K562 (cell line): Measurements from ENCODE around the gene PCBP2. TPM values are rescaled to one million over a fixed set of nuclear protein-coding genes. Genes with fewer than 3 reads are reported as not detected.
A peak's percentile ranks its signal among the peaks of the same experiment; 100 is the strongest.

Experiments
- ASH1L ChIP-seq: fragments of 450-650 bp; IDR thresholded peaks from 2 replicates; pipeline ENCODE4 v1.6.1; 2018; ENCODE audit warnings: borderline replicate concordance, mild to moderate bottlenecking, low read depth; ENCODE audit not compliant: partially characterized antibody
- ATF3 ChIP-seq, 2 experiments: fragments of 450-650 bp in 1 of 2; sonication (generic) in 1 of 2; formaldehyde crosslinking in 1 of 2; IDR thresholded peaks in 1 of 2; conservative IDR thresholded peaks in 1 of 2; 2 replicates each; pipeline versions ENCODE4 v1.6.1 to v1.8.1; 2016 to 2023; ENCODE audit warnings: mild to moderate bottlenecking in 2 of 2, moderate library complexity in 2 of 2, inconsistent platforms in 1 of 2, missing genetic modification reagents in 1 of 2
- CBX1 ChIP-seq: sonication (generic); IDR thresholded peaks from 2 replicates; pipeline ENCODE4 v1.6.1; 2016; ENCODE audit warnings: antibody characterized with exemption, low read depth, mild to moderate bottlenecking
- CREBBP ChIP-seq: IDR thresholded peaks from one replicate; pipeline ENCODE4 v1.6.1; 2012; ENCODE audit warnings: low read depth, mild to moderate bottlenecking, control low read depth, inconsistent platforms, low read length
- ELK1 ChIP-seq: sonication (generic); formaldehyde crosslinking; IDR thresholded peaks from 2 replicates; pipeline ENCODE4 v1.8.1; 2022; ENCODE audit warnings: missing genetic modification reagents
- ETS1 ChIP-seq: conservative IDR thresholded peaks from 2 replicates; pipeline ENCODE4 v1.6.1; 2011; ENCODE audit warnings: low read depth, mild to moderate bottlenecking, low read length; ENCODE audit not compliant: control insufficient read depth
- EWSR1 ChIP-seq: fragments of 450-650 bp; IDR thresholded peaks from 2 replicates; pipeline ENCODE4 v1.6.1; 2018; ENCODE audit warnings: borderline replicate concordance, mild to moderate bottlenecking, low read depth, moderate library complexity; ENCODE audit not compliant: partially characterized antibody
- GTF2F1 ChIP-seq: IDR thresholded peaks from 2 replicates; pipeline ENCODE4 v1.6.1; 2011; ENCODE audit warnings: low read depth, low read length, improper control_type of control experiment
- HLTF ChIP-seq: fragments of 450-650 bp; IDR thresholded peaks from 2 replicates; pipeline ENCODE4 v1.6.1; 2016
- MTA3 ChIP-seq: fragments of 450-650 bp; formaldehyde crosslinking; IDR thresholded peaks from 2 replicates; pipeline ENCODE4 v1.6.1; 2017; ENCODE audit warnings: mild to moderate bottlenecking, borderline replicate concordance
- POLR2A ChIP-seq: fragments of 450-650 bp; conservative IDR thresholded peaks from 2 replicates; pipeline ENCODE4 v1.6.1; 2016
- PPARD ChIP-seq: fragments of 250-450 bp; sonication (Bioruptor Pico); IDR thresholded peaks from 2 replicates; pipeline ENCODE4 v1.8.0; 2022; ENCODE audit warnings: inconsistent platforms, mild to moderate bottlenecking, moderate library complexity
- SLC30A9 ChIP-seq: fragments of 250-450 bp; sonication (Bioruptor Pico); IDR thresholded peaks from 2 replicates; pipeline ENCODE4 v1.8.0; 2022; ENCODE audit warnings: mild to moderate bottlenecking, moderate library complexity
- SP1 ChIP-seq: sonication (generic); formaldehyde crosslinking; IDR thresholded peaks from 2 replicates; pipeline ENCODE4 v1.8.1; 2022; ENCODE audit warnings: mild to moderate bottlenecking, missing genetic modification reagents
- SPI1 ChIP-seq: IDR thresholded peaks from 2 replicates; pipeline ENCODE4 v1.6.1; 2011; ENCODE audit warnings: low read depth, low read length, control low read depth, borderline replicate concordance
- TAF7 ChIP-seq: fragments of 450-650 bp; IDR thresholded peaks from 2 replicates; pipeline ENCODE4 v1.6.1; 2016; ENCODE audit warnings: missing genetic modification characterization, missing compliant biosample characterization
- ZBTB11 ChIP-seq, 3 experiments: fragments of 200-800 bp in 1 of 3; fragments of 250-450 bp in 1 of 3; fragments of 450-650 bp in 1 of 3; sonication (Bioruptor Pico) in 1 of 3; sonication (Bioruptor generic) in 1 of 3; formaldehyde crosslinking in 1 of 3; IDR thresholded peaks; 2 replicates each; pipeline versions ENCODE4 v1.6.1 to v1.8.0; 2016 to 2022; ENCODE audit warnings: mild to moderate bottlenecking in 2 of 3, missing genetic modification characterization in 2 of 3, missing compliant biosample characterization in 1 of 3, moderate library complexity in 1 of 3
- ZNF12 ChIP-seq: sonication (generic); formaldehyde crosslinking; IDR thresholded peaks from 2 replicates; pipeline ENCODE4 v1.4.0; 2020; ENCODE audit warnings: mild to moderate bottlenecking, missing genetic modification reagents
- ZNF140 ChIP-seq: fragments of 250-450 bp; sonication (Bioruptor Pico); IDR thresholded peaks from 2 replicates; pipeline ENCODE4 v1.8.0; 2021; ENCODE audit warnings: moderate library complexity, mild to moderate bottlenecking, inconsistent platforms
- ZNF224 ChIP-seq: sonication (generic); formaldehyde crosslinking; IDR thresholded peaks from 2 replicates; pipeline ENCODE4 v1.8.0; 2022; ENCODE audit warnings: mild to moderate bottlenecking, missing genetic modification reagents
- ZNF354B ChIP-seq: fragments of 250-450 bp; sonication (Bioruptor Pico); IDR thresholded peaks from 2 replicates; pipeline ENCODE4 v1.4.0; 2020
- polyA plus RNA-seq, 8 experiments: library from polyadenylated mRNA; depleted of rRNA in 4 of 8; stranded (reverse) in 5 of 8; unstranded in 3 of 8; fragments of >200 nt; fragmentation: Nextera tagmentation in 2 of 8; fragmentation: Illumina TruSeq in 1 of 8; extraction: Ambion mirVana in 2 of 8; extraction: Trizol in 1 of 8; gene quantifications; 2 replicates each; pipeline versions ENCODE4 v1.2.1 to v1.2.3, GENCODE V29; 2011 to 2014; ENCODE audit warnings: inconsistent platforms in 1 of 8, missing spikeins in 1 of 8
- total RNA-seq, 7 experiments: library from RNA; depleted of rRNA in 6 of 7; stranded (reverse); fragments of >200 nt in 6 of 7; fragmentation: Illumina TruSeq in 2 of 7; extraction: Trizol in 2 of 7; gene quantifications; 2 replicates each; pipeline versions ENCODE4 v1.2.1 to v1.2.3, GENCODE V29; 2011 to 2021; ENCODE audit warnings: low replicate concordance in 1 of 7

Gene PCBP2
- total and polyA plus RNA-seq, 9 of the 15 experiments (the other 6 are each of a cell fraction or from before 2014, with no cell fraction given): 137 to 831 (median 328) TPM

DNA sequence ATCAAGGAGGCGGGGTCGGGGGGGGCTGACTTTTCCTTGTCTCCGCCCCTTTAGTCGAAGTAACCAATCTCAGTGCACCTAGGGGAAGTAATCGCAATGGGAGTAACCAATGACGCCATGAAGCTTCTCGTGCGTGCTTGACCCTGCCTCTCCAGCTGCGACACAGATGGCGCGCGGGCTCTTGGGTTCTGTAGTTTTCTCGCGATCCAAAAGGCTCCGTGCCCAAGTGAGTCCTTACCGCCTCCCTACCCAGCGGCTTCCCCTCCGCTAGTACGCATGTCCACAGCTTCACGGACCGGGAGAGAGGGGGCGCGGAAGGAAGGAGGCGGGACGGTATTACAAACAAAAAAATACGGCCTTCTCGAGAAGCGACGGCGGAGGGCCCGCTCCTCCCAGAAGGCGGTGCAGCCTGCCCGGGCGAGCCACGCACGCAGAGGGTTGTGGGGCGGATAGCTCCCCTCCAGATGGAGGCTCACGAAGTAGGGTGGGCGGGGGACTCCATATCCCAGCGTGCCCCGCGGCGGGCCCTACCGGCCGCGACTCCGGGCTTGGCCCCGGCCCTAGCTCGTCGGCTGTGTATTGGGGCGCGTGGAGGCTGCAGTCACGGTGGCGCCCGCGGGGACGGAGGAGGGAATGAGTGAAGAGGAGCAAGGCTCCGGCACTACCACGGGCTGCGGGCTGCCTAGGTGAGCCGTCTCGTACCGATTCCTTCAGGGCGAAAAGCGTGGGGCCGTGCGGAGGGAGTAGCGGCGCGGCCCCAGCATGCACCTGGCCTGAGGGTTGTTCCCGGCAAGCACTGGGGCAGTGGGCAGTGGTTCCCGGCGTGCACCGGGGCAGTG lies 49.1 kb downstream of the PCBP2 start, which contains the start of gene TARBP2 (continued):
- TF ChIP-seq ELK1: no peak
- TF ChIP-seq CREBBP: no peak
- peak; percentile 61; the same call in 1 of the 2 replicates for TF ChIP-seq MTA3
- peak; percentile 84; the same call in 1 of the 2 replicates for TF ChIP-seq GTF2F1
- TF ChIP-seq HLTF: no peak; the same call in 1 of the 2 replicates
- no peak for TF ChIP-seq EWSR1
- no peak for TF ChIP-seq ZNF12
- TF ChIP-seq ETS1: peak; percentile 87
- no peak for TF ChIP-seq ZNF354B
- TF ChIP-seq TAF7 (tag): peak; percentile 51
- TF ChIP-seq PPARD (CRISPR knock-in tag): no peak
- peak in 2 of 3 experiments; percentile 51 to 91; a peak in 3 of 6 replicates for TF ChIP-seq ZBTB11 (CRISPR knock-in tag; IDR thresholded peaks at IDR 0.05)
- no peak for TF ChIP-seq ATF3 (IDR thresholded peaks at IDR 0.05)
- peak; percentile 78; the same call in 1 of the 2 replicates for TF ChIP-seq ATF3 (CRISPR knock-in tag; conservative IDR thresholded peaks at IDR 0.05)
- TF ChIP-seq CBX1: peak; percentile 62; the same call in 1 of the 2 replicates
- TF ChIP-seq SP1 (CRISPR knock-in tag): peak; percentile 90; the same call in 1 of the 2 replicates
- peak; percentile 25 for TF ChIP-seq ASH1L
- TF ChIP-seq POLR2A: peak; percentile 96
- no peak for TF ChIP-seq SPI1
- 0 out of 2 replicates have a peak, but pooled peaks have one; percentile 23 for TF ChIP-seq SLC30A9 (CRISPR knock-in tag)
- 0 out of 2 replicates have a peak, but pooled peaks have one; percentile 48 for TF ChIP-seq ZNF140 (CRISPR knock-in tag)
- no peak for TF ChIP-seq ZNF224 (CRISPR knock-in tag)
